Effector CD8-positive, alpha-beta T cell (primary cell): ENCODE measurements around the gene FIS1.
"Not testable (repeated sequence)": the region's sequence is repeated elsewhere in the genome, so short reads cannot be mapped to it uniquely, and the experiment has no call there.

Experiments used
- DNase-seq: peaks from one replicate; lab custom pipeline; 2025; lab: John Stamatoyannopoulos, UW

Gene FIS1

GRCh38 chr7:101203740-101204738 lies 40.8 kb downstream of the FIS1 start:
- DNase-seq = not testable (repeated sequence)

- no peak for DNase-seq
These were observed 42.3 kb downstream of the FIS1 start for GRCh38 chr7:101202603-101202918.

GRCh38 chr7:101201695-101202602 lies 42.9 kb downstream of the FIS1 start:
- DNase-seq = no peak

GRCh38 chr7:101200862-101201599 lies 43.9 kb downstream of the FIS1 start, which contains the start of gene MOGAT3:
Gene MOGAT3 (minus strand): TSS chr7:101201036. CDS start chr7:101200854, 182 bp downstream.
- no peak for DNase-seq

GRCh38 chr7:101200504-101200861 lies 44.4 kb downstream of the FIS1 start:
- DNase-seq = no peak

- DNase-seq = not testable (repeated sequence)
These were observed 45.4 kb downstream of the FIS1 start for GRCh38 chr7:101199522-101199921.

GRCh38 chr7:101198476-101198875 lies 46.4 kb downstream of the FIS1 start:
- no peak for DNase-seq

- no peak for DNase-seq
These were observed 46.9 kb downstream of the FIS1 start for GRCh38 chr7:101197991-101198390.

- DNase-seq = no peak
These were observed 49.0 kb downstream of the FIS1 start for GRCh38 chr7:101195884-101196283.
